ENCODE results near the gene INSL3. TPM values are rescaled to one million over a fixed set of nuclear protein-coding genes. Genes with fewer than 3 reads are reported as not detected.
A peak's percentile ranks its signal among the peaks of the same experiment; 100 is the strongest.

Gene INSL3
- total and polyA plus RNA-seq, 4 donors, result 0.22 TPM; not detected in 3

- WGBS, result 13% methylated on average over 29 of the region's 29 CpGs
- Histone ChIP-seq H3K27ac (ENCODE audit: low read depth in 1 of 2, low read length in 2 of 2) (no peak overlapping the region), H3K27me3 (ENCODE audit: control insufficient read depth in 4 of 4, insufficient read depth in 4 of 4, low read length in 3 of 4) (peaks cover 0 to 3% (median 0%) of the 10 kb centered on the region in 4 donors), H3K4me3 (ENCODE audit: low read depth in 1 of 3, low read length in 3 of 3) (no peak overlapping the region), H3K9me3 (ENCODE audit: control insufficient read depth in 4 of 4, low read length in 3 of 4) (no peaks in the 10 kb centered on the region), H3K36me3 (ENCODE audit: control insufficient read depth in 4 of 4, insufficient read depth in 3 of 4, low read depth in 1 of 4, low read length in 3 of 4) (no peaks in the 10 kb centered on the region), H3K9ac (ENCODE audit: low read depth in 1 of 2, low read length in 2 of 2) (no peak overlapping the region), H3K4me1 (ENCODE audit: control insufficient read depth in 4 of 4, insufficient read depth in 4 of 4, low read length in 3 of 4) (peaks cover 2 to 8% (median 5%) of the 10 kb centered on the region in 4 donors)
- TF ChIP-seq ZBTB33 (IDR thresholded peaks at IDR 0.05), result no peak
- TF ChIP-seq GABPA (IDR thresholded peaks at IDR 0.05 in 1 of 2, conservative IDR thresholded peaks at IDR 0.05 in 1 of 2), result no peak
- no peak for TF ChIP-seq EGR1 (IDR thresholded peaks at IDR 0.05; ENCODE audit: low read depth in 2 of 2)
- peak; percentile 63 for TF ChIP-seq CTCF (IDR thresholded peaks at IDR 0.05; ENCODE audit: low read depth, low read length, missing input control)
- no peak for TF ChIP-seq RXRA (IDR thresholded peaks at IDR 0.05)
- peak; percentile 96 for TF ChIP-seq NR2F2 (IDR thresholded peaks at IDR 0.05)
- no peak for TF ChIP-seq TAF1 (conservative IDR thresholded peaks at IDR 0.05)
- TF ChIP-seq RAD21 (IDR thresholded peaks at IDR 0.05), result peak; percentile 75 to 87
- peak; percentile 75 for DNase-seq (ENCODE audit: low spot score)
Observed at GRCh38 chr19:17766543-17767131, 54.7 kb downstream of the INSL3 start.

Small RNA genes lying within 50 kb of the gene (small RNA-seq; reads per million reads assigned to genes)
- not detected for gene SNORA68

Other genes starting within 250 kb of the INSL3 start
- gene UNC13A, start 133.2 kb downstream of the INSL3 start, total RNA-seq, result under 1 TPM in 1 of 2 donors, not detected in 1; under 0.01 TPM
- gene UNC13A, start 133.2 kb downstream of the INSL3 start, polyA plus RNA-seq, result under 1 TPM in 1 of 2 donors, not detected in 1; 0.01 TPM
- 10 to 100 TPM in 1 of 2 donors, 1 to 10 TPM in 1; 8.2 to 20.3 TPM for gene MAP1S, start 102.0 kb downstream of the INSL3 start, total RNA-seq
- 10 to 100 TPM in 1 of 2 donors, 1 to 10 TPM in 1; 8.2 to 12.9 TPM for gene MAP1S, start 102.0 kb downstream of the INSL3 start, polyA plus RNA-seq
- 1 to 10 TPM; 2.1 to 2.8 TPM for gene FCHO1, start 70.0 kb downstream of the INSL3 start, total RNA-seq
- gene FCHO1, start 70.0 kb downstream of the INSL3 start, polyA plus RNA-seq, result 1 to 10 TPM in 1 of 2 donors, under 1 TPM in 1; 0.69 to 1.3 TPM
- gene B3GNT3, start 26.4 kb downstream of the INSL3 start, total RNA-seq, result 1 to 10 TPM in 1 of 2 donors, under 1 TPM in 1; 0.14 to 1.0 TPM
- 1 to 10 TPM; 1.1 to 2.1 TPM for gene B3GNT3, start 26.4 kb downstream of the INSL3 start, polyA plus RNA-seq
- gene JAK3, start 26.5 kb upstream of the INSL3 start, total RNA-seq, result 1 to 10 TPM; 4.4 to 7.1 TPM
- 1 to 10 TPM in 1 of 2 donors, under 1 TPM in 1; 0.87 to 1.7 TPM for gene JAK3, start 26.5 kb upstream of the INSL3 start, polyA plus RNA-seq
- gene RPL18A, start 38.4 kb upstream of the INSL3 start, total RNA-seq, result 100 to 1,000 TPM; 452 to 468 TPM
- 100 to 1,000 TPM; 487 to 870 TPM for gene RPL18A, start 38.4 kb upstream of the INSL3 start, polyA plus RNA-seq
- gene SLC5A5, start 50.4 kb upstream of the INSL3 start, total RNA-seq, result under 1 TPM in 1 of 2 donors, not detected in 1; 0.09 TPM
- not detected for gene SLC5A5, start 50.4 kb upstream of the INSL3 start, polyA plus RNA-seq
- 10 to 100 TPM; 15.8 to 21.1 TPM for gene CCDC124, start 111.5 kb upstream of the INSL3 start, total RNA-seq
- 10 to 100 TPM; 43.0 to 59.3 TPM for gene CCDC124, start 111.5 kb upstream of the INSL3 start, polyA plus RNA-seq
- gene KCNN1, start 145.6 kb upstream of the INSL3 start, total RNA-seq, result under 1 TPM; 0.05 to 0.08 TPM
- gene KCNN1, start 145.6 kb upstream of the INSL3 start, polyA plus RNA-seq, result under 1 TPM in 1 of 2 donors, not detected in 1; 0.05 TPM
- 10 to 100 TPM in 1 of 2 donors, 1 to 10 TPM in 1; 7.6 to 32.3 TPM for gene ARRDC2, start 186.7 kb upstream of the INSL3 start, total RNA-seq
- 1 to 10 TPM; 2.7 to 5.3 TPM for gene ARRDC2, start 186.7 kb upstream of the INSL3 start, polyA plus RNA-seq

Measured in liver (tissue), 10 donors.